GM18511 (cell line): ENCODE data around the gene TNFRSF13B.
"Not testable (repeated sequence)": the region's sequence is repeated elsewhere in the genome, so short reads cannot be mapped to it uniquely, and the experiment has no call there.

Experiments
- ATAC-seq: cut with Tn5 transposase; IDR thresholded peaks from one replicate; pipeline ENCODE4 v1.9.1; 2021; ENCODE audit warnings: mild to moderate bottlenecking, moderate library complexity; ENCODE audit not compliant: unreplicated experiment

Gene TNFRSF13B

GRCh38 chr17:16915752-16916556 lies 56.0 kb downstream of the TNFRSF13B start:
- ATAC-seq = no peak

DNA sequence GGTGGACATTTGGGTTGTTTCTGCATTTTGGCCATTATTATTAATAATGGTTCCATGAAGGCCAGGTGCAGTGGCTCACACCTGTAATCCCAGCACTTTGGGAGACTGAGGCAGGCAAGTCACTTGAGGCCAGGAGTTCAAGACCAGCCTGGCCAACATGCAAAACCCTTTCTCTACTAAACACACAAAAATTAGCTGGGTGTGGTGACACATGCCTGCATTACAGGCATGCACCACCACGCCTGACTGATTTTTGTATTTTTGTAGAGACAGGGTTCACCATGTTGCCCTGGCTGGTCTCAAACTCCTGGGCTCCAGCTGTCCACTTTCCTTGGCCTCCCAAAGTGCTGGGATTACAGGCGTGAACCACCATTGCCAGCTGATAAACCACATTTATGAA lies 58.5 kb downstream of the TNFRSF13B start:
- no peak for ATAC-seq

GRCh38 chr17:16912021-16912962 lies 59.6 kb downstream of the TNFRSF13B start:
- ATAC-seq = no peak

DNA sequence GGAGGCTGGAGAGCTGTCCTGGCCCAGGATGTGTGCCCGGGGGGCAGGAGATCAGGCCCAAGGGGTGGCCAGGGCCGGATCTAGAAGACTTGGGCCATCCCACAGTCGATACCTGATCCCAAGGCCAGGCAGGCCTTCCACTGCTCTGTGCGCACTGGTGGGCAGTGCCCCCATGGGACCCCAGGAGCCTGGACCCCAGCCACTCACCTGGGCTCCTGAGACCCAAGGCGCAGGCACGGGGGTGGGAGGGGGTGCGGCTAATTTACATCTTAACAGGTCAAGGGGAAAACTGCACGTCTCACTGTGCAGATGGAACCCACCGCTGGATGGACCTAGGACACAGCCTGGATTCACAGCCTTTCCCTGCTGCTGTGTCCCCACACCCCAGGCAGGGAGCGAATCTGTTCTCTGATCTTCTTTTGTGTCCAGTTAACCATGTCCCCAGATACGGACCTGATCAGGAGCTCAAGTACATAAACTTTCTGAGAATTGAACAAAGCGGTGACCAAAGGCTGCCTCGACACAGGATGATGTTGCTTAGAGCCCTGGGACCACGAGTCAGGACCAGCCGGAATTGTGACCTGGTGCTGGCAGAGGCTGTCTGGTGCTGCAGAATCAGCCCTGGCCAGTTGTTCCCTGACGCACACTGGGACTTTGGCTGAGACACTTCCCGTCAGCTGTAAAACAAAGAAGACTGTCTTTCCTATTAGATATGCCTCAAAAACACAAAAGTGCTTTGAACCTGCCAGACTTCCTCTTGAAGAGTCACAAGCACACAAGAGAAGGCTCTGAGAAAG lies 60.6 kb downstream of the TNFRSF13B start:
- ATAC-seq = no peak

GRCh38 chr17:16910341-16910740 lies 61.6 kb downstream of the TNFRSF13B start:
- no peak for ATAC-seq

GRCh38 chr17:16909472-16910246 lies 62.3 kb downstream of the TNFRSF13B start:
- no peak for ATAC-seq

DNA sequence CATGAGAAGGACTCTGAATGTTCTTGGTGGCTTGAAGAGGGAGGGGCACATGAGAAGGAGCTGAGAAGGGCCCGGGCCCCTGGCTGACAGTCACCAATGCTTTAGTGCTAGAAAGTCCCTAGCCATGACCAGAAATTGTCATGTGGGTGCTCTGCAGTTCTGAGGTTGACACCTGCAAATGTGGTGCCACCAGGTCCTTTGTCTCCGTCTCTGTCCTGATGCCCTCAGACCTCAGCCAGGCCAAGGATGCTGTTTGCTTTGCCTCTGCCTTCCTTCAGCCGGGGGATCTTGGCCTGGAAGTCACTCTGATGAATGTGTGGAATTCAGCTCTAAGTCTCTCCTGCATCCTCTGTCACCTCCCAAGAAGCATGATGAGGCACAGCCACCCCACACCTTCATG lies 63.6 kb downstream of the TNFRSF13B start:
- no peak for ATAC-seq

GRCh38 chr17:16906680-16907079 lies 65.2 kb downstream of the TNFRSF13B start:
- no peak for ATAC-seq

DNA sequence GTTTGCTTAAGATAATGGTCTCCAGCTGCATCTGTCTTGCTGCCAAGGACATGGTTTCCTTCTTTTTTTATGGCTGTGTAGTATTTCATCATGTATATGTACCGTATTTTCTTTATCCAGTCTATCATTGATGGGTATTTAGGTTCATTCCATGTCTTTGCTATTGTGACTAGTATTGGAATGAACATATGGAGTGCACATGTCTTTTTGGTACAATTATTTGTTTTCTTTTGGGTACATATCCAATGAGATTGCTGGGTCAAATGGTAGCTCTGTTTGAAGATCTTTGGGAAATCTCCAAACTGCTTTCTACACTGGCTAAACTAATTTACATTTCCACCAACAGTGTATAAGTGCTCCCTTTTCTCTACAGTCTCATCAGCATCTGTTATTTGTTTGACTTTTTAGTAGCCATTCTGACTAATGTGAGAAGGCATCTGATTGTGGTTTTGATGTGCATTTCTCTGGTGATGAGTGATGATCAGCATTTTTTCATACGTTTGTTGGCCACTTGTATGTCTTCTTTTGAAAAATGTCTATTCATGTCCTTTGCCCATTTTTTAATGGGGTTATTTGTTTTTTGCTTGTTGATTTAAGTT lies 66.2 kb downstream of the TNFRSF13B start:
- ATAC-seq = no peak

DNA sequence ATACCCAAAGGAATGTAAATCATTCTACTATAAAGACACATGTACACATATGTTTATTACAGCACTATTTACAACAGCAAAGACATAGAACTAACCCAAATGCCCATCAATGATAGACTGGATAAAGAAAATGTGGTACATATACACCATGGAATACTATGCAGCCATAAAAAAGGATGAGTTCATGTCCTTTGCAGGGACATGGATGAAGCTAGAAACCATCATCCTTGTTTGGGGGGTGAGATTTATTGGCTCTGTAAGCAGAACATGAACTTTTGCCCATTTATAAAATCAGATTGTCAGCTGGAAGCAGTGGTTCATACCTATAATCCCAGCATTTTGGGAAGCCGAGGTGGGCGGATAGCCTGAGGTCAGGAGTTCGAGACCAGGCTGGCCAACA lies 68.8 kb downstream of the TNFRSF13B start:
- not testable (repeated sequence) for ATAC-seq

- no peak for ATAC-seq
These were observed 71.5 kb downstream of the TNFRSF13B start for GRCh38 chr17:16900288-16900882.

DNA sequence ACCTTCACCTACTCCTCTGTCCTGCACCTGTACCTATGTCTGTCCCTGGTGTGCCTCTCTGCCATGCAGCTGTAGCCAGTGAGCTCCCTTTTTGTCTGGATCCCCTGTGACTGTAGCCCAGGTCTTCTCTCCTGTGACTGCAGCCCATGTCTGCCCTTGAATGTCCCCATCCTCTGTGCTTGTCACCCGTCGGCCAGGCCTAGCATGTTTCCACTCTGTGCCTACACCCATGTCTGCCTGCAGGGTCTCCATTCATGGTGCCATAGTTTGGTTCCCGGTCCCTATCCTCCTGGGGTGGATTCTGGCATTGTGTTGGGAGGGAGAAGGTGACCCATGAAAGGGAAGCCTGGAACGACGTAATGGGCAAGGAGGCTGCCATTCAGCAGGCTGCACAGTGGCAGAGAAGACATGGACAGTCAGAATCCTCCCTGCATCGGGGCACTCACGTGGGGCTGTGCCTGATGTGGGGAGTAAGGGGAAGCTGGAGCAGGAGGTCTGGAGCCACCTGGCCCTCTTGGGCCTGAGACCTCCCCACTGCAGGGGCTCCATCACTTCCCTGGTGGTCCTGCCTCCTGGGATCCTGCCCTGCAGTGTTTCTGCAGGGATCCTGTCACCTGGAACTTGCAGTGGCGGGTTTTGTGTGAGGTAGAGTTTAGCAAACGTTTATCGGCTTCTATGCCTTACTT lies 74.6 kb downstream of the TNFRSF13B start:
- ATAC-seq = not testable (repeated sequence)

GRCh38 chr17:16896235-16896634 lies 75.7 kb downstream of the TNFRSF13B start:
- not testable (repeated sequence) for ATAC-seq

- not testable (repeated sequence) for ATAC-seq
These were observed 78.4 kb downstream of the TNFRSF13B start for GRCh38 chr17:16893527-16893926.

DNA sequence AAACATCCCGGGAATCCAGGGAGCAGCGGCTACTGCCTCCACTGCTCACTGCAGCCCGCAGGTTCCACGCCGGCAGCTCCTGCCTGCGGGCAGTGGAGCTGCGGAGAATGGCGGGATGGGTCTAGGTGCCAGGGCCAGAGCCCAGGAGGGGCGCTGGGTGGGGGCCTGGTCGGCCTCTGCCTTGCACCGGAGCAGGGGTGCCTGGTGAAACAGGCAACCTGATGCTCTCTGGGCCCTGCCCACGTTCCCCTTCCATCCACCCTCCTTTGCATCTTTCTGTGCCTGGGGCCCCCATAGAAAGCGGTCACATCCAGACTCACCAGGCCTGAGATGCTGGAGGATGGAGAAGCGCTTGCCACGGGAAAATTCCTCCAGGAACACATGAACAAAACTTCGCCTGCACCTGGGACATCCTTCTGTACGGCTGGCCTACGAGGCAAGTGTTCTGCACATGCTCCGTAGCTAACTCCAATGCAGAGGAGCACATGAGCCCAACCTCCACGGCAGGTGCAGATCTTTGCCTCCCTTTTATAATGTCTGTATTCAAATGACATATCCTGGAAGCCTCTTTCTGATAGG lies 79.0 kb downstream of the TNFRSF13B start:
- ATAC-seq = not testable (repeated sequence)

GRCh38 chr17:16889088-16889465 lies 82.8 kb downstream of the TNFRSF13B start:
- ATAC-seq = no peak
